ACC112 (cell line): ENCODE measurements around the gene CHST12.
"Not testable (repeated sequence)": the region's sequence is repeated elsewhere in the genome, so short reads cannot be mapped to it uniquely, and the experiment has no call there.

Experiments
- H2AFZ ChIP-seq: fragments of 200-600 bp; sonication (generic); one replicate; pipeline ENCODE4 v1.6.0; 2017; ENCODE audit warnings: antibody characterized with exemption, low read length; ENCODE audit not compliant: unreplicated experiment
- H3K27ac ChIP-seq: fragments of 200-600 bp; sonication (generic); 2 replicates; pipeline ENCODE4 v1.5.1; 2014; ENCODE audit warnings: low read depth, mild to moderate bottlenecking, antibody characterized with exemption, low read length, moderate library complexity
- H3K27me3 ChIP-seq: fragments of 200-600 bp; sonication (generic); 2 replicates; pipeline ENCODE4 v1.6.1; 2014; ENCODE audit warnings: mild to moderate bottlenecking, antibody characterized with exemption, low read length, moderate library complexity, mixed read lengths; ENCODE audit not compliant: insufficient read depth
- H3K36me3 ChIP-seq: fragments of 200-600 bp; sonication (generic); 2 replicates; pipeline ENCODE4 v1.6.1; 2016; ENCODE audit warnings: mild to moderate bottlenecking, antibody characterized with exemption, low read length, moderate library complexity, mixed read lengths; ENCODE audit not compliant: insufficient read depth
- H3K4me1 ChIP-seq: fragments of 200-600 bp; sonication (generic); one replicate; pipeline ENCODE4 v1.6.1; 2016; ENCODE audit warnings: low read length, mixed read lengths; ENCODE audit not compliant: insufficient read depth, unreplicated experiment, control insufficient read depth
- H3K4me3 ChIP-seq: fragments of 200-600 bp; sonication (generic); 2 replicates; pipeline ENCODE4 v1.5.1; 2014; ENCODE audit warnings: mild to moderate bottlenecking, low read depth, low read length
- H3K79me2 ChIP-seq: fragments of 200-600 bp; sonication (generic); one replicate; pipeline ENCODE4 v1.6.0; 2016; ENCODE audit warnings: low read length; ENCODE audit not compliant: control insufficient read depth, unreplicated experiment, insufficient read depth

CHST12 gene

DNA sequence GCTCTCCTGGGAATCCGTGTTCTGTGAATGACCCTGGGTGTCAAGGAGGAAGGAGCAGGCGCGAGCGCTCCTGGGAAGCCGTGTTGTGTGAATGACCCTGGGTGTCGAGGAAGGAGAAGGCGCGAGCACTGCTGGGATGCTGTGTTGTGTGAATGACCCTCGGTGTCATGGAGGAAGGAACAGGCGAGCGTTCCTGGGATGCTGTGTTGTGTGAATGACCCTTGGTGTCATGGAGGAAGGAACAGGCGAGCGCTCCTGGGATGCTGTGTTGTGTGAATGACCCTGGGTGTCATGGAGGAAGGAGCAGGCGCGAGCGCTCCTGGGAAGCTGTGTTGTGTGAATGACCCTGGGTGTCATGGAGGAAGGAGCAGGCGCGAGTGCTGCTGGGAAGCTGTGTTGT is 25.3 kb upstream of the CHST12 start:
- H2AFZ ChIP-seq, H3K27ac ChIP-seq: not testable (repeated sequence)
- H3K36me3 ChIP-seq: peaks cover 33% of the 10 kb centered on the region; the same call in 1 of the 2 replicates

DNA sequence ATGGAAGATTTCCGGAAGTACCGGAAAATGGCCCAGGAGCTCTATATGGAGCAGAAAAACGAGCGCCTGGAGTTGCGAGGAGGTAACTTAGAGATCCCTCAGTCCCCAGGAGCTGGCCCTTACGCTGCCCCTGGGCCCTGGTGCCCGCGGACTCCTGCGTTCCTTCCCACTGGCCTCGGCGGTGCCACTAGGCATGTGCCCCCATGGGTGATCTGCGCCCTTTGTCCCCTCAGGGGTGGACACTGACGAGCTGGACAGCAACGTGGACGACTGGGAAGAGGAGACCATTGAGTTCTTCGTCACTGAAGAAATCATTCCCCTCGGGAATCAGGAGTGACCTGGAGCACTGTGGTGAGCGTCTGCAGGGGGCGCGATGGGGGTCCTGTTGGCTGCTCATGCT is 24.2 kb upstream of the CHST12 start:
- no peaks in the 10 kb centered on the region for H3K4me1 ChIP-seq
- H3K27me3 ChIP-seq: no peaks in the 10 kb centered on the region
- H3K4me3 ChIP-seq: no peak overlapping the region
- H3K79me2 ChIP-seq: no peaks in the 10 kb centered on the region
- peaks cover 33% of the 10 kb centered on the region; the same call in 1 of the 2 replicates for H3K36me3 ChIP-seq
- no peak overlapping the region for H2AFZ ChIP-seq
- no peak overlapping the region for H3K27ac ChIP-seq

More for the DNA sequence above, 25.3 kb upstream of the CHST12 start:
- not testable (repeated sequence) for H3K4me3 ChIP-seq, H3K27me3 ChIP-seq, H3K79me2 ChIP-seq, H3K4me1 ChIP-seq

DNA sequence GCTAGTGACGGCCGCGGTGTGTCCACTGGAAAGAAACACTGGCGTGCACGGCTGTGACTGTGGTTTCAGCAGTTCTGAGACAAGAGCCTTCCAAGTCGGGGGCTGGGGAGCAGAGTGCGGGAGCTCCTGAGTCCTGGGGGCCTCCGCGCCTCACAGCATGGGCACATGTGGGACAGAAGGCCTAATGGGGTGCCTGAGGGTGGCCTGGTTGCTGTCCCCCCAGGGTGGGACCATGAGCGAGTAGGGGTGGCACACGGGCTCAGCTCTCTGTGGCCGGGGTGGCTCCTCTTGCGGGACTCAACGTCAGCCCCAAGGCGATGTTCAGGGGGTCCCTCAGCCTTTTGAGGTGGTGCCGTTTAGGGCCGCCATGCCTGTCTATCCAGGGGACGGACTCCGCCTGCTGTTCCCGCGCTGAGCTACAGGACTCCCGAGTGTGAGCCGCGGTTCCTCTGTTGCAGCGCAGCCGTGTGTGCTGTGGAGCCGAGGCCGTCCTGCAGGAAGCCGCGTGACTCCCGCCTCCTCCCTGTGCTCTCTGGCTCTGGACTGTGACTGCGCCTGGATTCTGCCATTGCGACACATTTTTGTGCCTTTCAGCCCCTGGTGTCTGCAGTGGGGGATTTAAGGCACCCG is 23.5 kb upstream of the CHST12 start:
- Histone ChIP-seq H3K27me3 (no peaks in the 10 kb centered on the region), H3K4me3 (no peak overlapping the region), H3K4me1 (no peaks in the 10 kb centered on the region), H3K27ac (no peak overlapping the region), H2AFZ (no peak overlapping the region), H3K36me3 (peaks cover 33% of the 10 kb centered on the region; the same call in 1 of the 2 replicates), H3K79me2 (no peaks in the 10 kb centered on the region)

DNA sequence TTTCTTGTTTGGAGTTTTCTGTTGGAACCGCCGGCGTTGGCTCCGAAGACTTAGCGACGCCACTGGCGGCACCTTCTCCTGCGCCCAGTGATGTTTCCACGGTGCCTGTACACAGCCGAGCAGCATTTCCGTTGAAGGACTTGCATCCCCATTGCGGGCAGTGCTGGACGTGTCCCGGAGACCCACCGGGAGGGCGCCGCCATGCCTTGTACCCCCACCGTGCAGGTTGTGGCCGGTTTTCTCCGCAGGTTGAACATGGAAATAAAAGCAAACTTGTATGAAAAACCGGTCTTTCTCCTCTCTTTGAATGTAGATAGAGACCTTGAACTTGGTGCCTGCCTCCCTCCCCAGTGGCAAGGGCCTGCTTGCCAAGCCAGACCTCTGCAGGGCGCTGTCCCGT is 22.9 kb upstream of the CHST12 start:
- Histone ChIP-seq H2AFZ (no peak overlapping the region), H3K36me3 (peaks cover 33% of the 10 kb centered on the region; the same call in 1 of the 2 replicates), H3K79me2 (no peaks in the 10 kb centered on the region), H3K4me3 (no peak overlapping the region), H3K27me3 (no peaks in the 10 kb centered on the region), H3K4me1 (no peaks in the 10 kb centered on the region), H3K27ac (no peak overlapping the region)

DNA sequence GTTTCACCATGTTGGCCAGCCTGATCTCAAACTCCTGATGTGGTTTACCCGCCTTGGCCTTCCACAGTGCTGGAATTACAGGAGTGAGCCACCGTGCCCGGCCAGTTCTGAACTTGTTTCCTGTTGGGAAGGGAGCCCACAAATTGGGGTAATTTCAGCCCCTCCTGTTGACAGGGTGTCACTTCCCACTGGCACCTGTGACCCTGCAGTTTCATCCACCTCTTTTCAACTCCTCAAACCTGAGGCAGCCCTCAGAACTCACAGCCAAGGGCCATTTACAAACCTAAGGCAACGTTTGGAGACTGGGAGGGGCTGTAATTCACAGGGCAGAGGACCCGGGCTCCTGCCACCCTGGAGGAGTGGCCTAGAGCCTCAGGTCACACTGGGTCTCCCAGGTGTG is 22.2 kb upstream of the CHST12 start:
- no peak overlapping the region for H3K27ac ChIP-seq

DNA sequence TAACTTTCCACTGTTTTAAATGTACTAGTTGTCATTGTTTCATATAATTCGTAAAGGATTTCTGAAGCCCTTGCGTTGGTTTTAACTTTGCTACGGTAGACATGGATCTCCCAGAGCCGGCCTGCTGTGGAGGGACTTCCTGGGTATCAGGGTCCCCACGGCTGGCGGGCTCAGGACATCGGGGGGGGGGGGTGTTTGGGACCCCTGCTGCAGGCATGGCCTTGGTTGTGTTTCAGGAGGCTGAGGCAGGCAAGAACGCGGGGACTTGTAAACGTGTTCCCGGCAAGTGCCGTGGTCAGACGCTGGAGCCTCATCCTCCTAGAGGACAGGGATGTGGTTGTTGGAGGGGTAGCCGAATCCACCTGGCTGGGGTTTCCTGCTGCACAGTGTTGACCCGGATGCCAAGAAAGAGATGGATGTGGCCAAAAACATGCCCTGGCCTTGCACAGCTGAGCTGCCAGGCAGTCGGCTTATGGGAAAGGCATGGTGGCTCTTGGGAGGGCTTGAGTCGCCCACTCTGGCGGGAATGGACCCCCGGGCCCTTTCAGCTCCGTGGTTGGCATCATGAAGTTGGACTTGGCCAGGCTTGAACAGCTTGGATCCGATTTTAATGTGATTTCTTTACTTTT is 21.4 kb upstream of the CHST12 start:
- no peaks in the 10 kb centered on the region for H3K4me1 ChIP-seq
- no peaks in the 10 kb centered on the region for H3K27me3 ChIP-seq
- no peak overlapping the region for H3K27ac ChIP-seq
- peaks cover 20% of the 10 kb centered on the region; the same call in 1 of the 2 replicates for H3K36me3 ChIP-seq
- H3K4me3 ChIP-seq: no peak overlapping the region
- no peak overlapping the region for H2AFZ ChIP-seq
- no peaks in the 10 kb centered on the region for H3K79me2 ChIP-seq

More for the DNA sequence above, 22.2 kb upstream of the CHST12 start:
- Histone ChIP-seq H3K79me2 (no peaks in the 10 kb centered on the region), H3K36me3 (peaks cover 28% of the 10 kb centered on the region; the same call in 1 of the 2 replicates), H3K4me1 (no peaks in the 10 kb centered on the region), H3K27me3 (no peaks in the 10 kb centered on the region), H2AFZ (no peak overlapping the region), H3K4me3 (no peak overlapping the region)

DNA sequence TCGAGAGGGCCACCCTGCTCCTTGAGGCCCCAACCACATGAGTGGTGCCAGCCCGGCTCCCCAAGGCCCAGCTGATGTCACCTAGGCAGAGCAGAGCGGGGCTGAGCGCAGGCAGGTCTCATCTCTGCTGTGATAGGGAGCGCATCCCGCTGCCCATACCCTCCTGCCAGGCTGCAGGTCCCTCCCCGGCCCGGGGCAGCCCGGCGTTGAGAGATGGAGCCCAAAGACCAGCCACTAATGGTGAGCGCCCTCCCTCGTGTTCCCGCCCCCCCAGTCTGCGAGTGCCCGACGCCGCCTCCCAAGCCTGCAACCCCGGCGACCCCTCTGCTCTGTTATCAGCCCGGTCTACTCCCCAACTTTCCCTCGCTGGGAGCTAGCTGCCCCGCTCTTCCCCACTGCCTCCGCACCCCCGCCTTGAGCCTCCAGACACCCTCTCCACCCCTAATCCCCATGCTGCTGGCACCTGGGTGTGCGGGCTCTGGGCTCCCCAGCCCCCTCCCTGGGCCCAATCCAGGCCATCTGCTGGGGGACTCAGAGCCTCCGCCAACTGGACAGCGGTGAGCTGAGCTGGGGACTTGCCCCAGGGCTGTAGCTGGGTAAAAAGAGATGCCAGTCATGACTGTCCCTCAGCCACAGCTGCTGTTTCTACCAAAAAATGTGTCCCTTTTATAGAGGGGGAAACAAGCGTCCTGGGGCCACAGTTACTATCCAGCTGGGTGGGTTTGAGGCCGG is 19.7 kb upstream of the CHST12 start:
- H3K27ac ChIP-seq: no peak overlapping the region
- H3K4me3 ChIP-seq: no peak overlapping the region
- no peaks in the 10 kb centered on the region for H3K79me2 ChIP-seq
- H3K36me3 ChIP-seq: peaks cover 17% of the 10 kb centered on the region; the same call in 1 of the 2 replicates
- no peak overlapping the region for H2AFZ ChIP-seq
- H3K27me3 ChIP-seq: no peaks in the 10 kb centered on the region
- no peaks in the 10 kb centered on the region for H3K4me1 ChIP-seq

DNA sequence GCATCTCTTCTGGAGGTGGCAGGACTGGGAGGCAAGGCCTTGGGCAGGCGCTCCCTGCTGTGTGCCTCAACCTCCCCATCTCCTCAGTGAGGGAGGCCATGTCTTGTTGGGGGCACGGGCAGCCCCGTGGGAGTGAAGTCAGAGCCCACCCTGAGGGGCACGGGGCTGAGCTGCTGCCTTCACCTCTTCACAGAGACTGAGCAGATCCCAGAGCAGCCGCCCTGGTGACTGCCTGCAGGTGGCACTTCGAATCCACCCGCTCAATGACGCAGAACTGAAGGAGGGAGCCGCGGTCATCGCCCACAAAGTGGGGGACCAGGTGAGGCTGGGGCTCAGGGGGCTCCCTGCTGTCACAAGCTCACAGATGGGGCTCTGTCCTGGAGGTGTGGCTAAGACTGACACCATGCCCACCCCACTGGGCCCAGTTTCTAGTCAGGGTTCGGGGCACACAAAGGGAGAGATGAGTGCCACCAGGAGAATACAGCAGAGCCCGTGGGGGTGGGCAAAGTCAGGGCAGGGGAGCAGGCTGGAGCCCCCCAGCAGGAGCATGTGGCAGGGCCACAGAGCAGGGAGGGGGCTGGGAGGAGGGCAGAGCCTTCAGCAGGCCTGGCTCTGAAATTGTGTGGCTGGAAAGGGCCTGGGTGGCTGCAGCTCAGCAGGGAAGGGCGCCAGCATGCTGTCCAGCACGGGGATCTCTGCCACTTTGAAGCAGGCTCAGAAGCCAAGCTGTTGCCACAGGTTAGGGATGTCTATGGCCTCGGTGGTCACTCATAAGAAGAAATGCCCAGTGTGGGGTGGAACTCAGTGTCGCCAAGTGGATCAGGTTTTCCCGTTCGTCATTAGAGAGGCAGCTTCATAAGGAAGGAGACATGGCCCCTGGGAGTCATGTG is 18.8 kb upstream of the CHST12 start:
- Histone ChIP-seq H3K36me3 (0 out of 2 replicates have a peak, but pooled peaks cover 8% of the 10 kb centered on the region), H3K4me1 (no peaks in the 10 kb centered on the region), H3K79me2 (no peaks in the 10 kb centered on the region), H2AFZ (no peak overlapping the region), H3K4me3 (no peak overlapping the region), H3K27ac (no peak overlapping the region), H3K27me3 (no peaks in the 10 kb centered on the region)

DNA sequence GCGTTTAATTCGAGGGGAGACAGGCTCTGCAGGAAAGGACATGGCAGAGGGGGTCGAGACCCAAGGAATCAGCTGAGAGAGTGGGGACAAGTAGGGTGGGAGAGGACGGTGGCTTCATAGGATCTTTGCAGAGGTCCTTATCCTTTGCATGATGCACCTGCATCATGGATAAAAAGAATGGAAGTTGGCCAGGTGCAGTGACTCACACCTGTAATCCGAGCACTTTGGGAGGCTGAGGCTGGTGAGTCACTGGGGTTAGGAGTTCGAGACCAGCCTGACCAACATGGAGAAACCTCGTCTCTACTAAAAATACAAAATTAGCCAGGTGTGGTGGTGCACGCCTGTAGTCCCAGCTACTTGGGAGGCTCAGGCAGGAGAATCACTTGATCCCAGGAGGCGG is 17.3 kb upstream of the CHST12 start:
- H3K27me3 ChIP-seq, H2AFZ ChIP-seq, H3K4me1 ChIP-seq, H3K4me3 ChIP-seq, H3K79me2 ChIP-seq, H3K27ac ChIP-seq, H3K36me3 ChIP-seq: not testable (repeated sequence)

DNA sequence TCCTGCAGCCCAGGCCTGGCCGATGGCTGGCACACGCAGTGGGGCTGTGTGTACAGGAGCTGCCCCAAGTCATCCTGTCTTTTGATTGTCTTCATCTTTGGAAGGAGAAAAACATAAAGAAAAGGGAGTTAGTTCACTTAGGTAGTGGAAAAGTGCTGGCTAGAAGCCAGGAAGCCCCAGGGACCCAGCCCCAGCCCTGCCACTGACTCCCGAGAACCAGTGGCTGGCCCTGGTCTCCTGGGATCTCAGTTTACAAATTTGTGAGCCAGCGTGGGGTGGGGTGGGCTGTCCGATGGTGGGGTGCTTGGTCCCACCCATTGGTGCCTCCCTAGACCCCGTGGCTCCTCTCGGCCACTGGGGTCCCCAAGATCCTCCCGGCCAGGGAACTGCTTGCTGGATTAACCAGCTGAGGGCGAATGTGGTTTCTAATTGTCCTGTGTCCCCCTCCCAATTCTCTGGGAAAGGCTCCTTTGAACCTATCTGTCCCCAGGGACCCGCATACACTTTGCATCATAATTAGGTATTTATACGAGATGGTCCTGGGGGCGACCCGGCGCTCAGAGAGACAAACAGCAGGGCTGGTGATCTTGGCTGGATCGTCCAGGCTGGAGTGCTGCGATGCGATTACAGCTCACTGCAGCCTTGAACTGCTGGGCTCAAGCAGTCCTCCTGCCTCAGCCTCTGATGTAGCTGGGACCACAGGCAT is 16.3 kb upstream of the CHST12 start:
- Histone ChIP-seq H3K27me3 (no peaks in the 10 kb centered on the region), H3K27ac (no peak overlapping the region), H3K4me1 (no peaks in the 10 kb centered on the region), H3K79me2 (no peaks in the 10 kb centered on the region), H3K36me3 (no peaks in the 10 kb centered on the region), H3K4me3 (no peak overlapping the region), H2AFZ (no peak overlapping the region)
